HEK293 (cell line): ENCODE measurements around the gene EZH1.
A peak's percentile ranks its signal among the peaks of the same experiment; 100 is the strongest.

Experiments used
- AEBP2 ChIP-seq: fragments of 450-650 bp; formaldehyde crosslinking; IDR thresholded peaks from 2 replicates; pipeline ENCODE4 v1.5.1; 2016; ENCODE audit warnings: missing biosample characterization, missing genetic modification characterization, borderline replicate concordance
- BCL11A ChIP-seq: fragments of 450-650 bp; formaldehyde crosslinking; IDR thresholded peaks from 2 replicates; pipeline ENCODE4 v1.5.1; 2016; ENCODE audit warnings: low read depth, missing biosample characterization, missing genetic modification characterization
- BCL11B ChIP-seq: fragments of 450-650 bp; formaldehyde crosslinking; IDR thresholded peaks from 2 replicates; pipeline ENCODE4 v1.5.1; 2016; ENCODE audit warnings: low read depth, missing biosample characterization, missing genetic modification characterization
- IKZF3 ChIP-seq: fragments of 450-650 bp; IDR thresholded peaks from 2 replicates; pipeline ENCODE4 v1.5.0; 2018; ENCODE audit warnings: missing biosample characterization, mild to moderate bottlenecking, missing genetic modification characterization, moderate library complexity
- KLF16 ChIP-seq: fragments of 450-650 bp; formaldehyde crosslinking; IDR thresholded peaks from 2 replicates; pipeline ENCODE4 v1.5.1; 2017; ENCODE audit warnings: missing biosample characterization, missing genetic modification characterization
- KLF7 ChIP-seq: fragments of 450-650 bp; formaldehyde crosslinking; IDR thresholded peaks from 2 replicates; pipeline ENCODE4 v1.5.1; 2016; ENCODE audit warnings: missing biosample characterization, missing genetic modification characterization, borderline replicate concordance
- KLF9 ChIP-seq: fragments of 450-650 bp; formaldehyde crosslinking; IDR thresholded peaks from 2 replicates; pipeline ENCODE4 v1.5.1; 2016; ENCODE audit warnings: missing biosample characterization, missing genetic modification characterization, low read depth
- OSR2 ChIP-seq: fragments of 450-650 bp; formaldehyde crosslinking; IDR thresholded peaks from 2 replicates; pipeline ENCODE4 v1.5.1; 2016; ENCODE audit warnings: missing biosample characterization, missing genetic modification characterization
- OVOL3 ChIP-seq: fragments of 450-650 bp; formaldehyde crosslinking; IDR thresholded peaks from 2 replicates; pipeline ENCODE4 v1.5.1; 2016; ENCODE audit warnings: missing biosample characterization, missing genetic modification characterization
- YY2 ChIP-seq: fragments of 450-650 bp; formaldehyde crosslinking; IDR thresholded peaks from 2 replicates; pipeline ENCODE4 v1.5.1; 2016; ENCODE audit warnings: missing biosample characterization, missing genetic modification characterization
- ZBTB17 ChIP-seq: fragments of 450-650 bp; formaldehyde crosslinking; IDR thresholded peaks from 2 replicates; pipeline ENCODE4 v1.5.1; 2016; ENCODE audit warnings: missing biosample characterization, missing genetic modification characterization
- ZNF157 ChIP-seq: fragments of 450-650 bp; formaldehyde crosslinking; IDR thresholded peaks from 2 replicates; pipeline ENCODE4 v1.5.1; 2016; ENCODE audit warnings: missing biosample characterization, missing genetic modification characterization
- ZNF202 ChIP-seq: fragments of 450-650 bp; formaldehyde crosslinking; IDR thresholded peaks from 2 replicates; pipeline ENCODE4 v1.5.1; 2016; ENCODE audit warnings: missing biosample characterization, missing genetic modification characterization, borderline replicate concordance
- ZNF248 ChIP-seq: fragments of 450-650 bp; formaldehyde crosslinking; IDR thresholded peaks from 2 replicates; pipeline ENCODE4 v1.5.1; 2017; ENCODE audit warnings: missing biosample characterization, missing genetic modification characterization
- ZNF280D ChIP-seq: fragments of 450-650 bp; formaldehyde crosslinking; IDR thresholded peaks from 2 replicates; pipeline ENCODE4 v1.5.1; 2016; ENCODE audit warnings: missing biosample characterization, missing genetic modification characterization
- ZNF404 ChIP-seq: fragments of 450-650 bp; formaldehyde crosslinking; IDR thresholded peaks from 2 replicates; pipeline ENCODE4 v1.5.1; 2017; ENCODE audit warnings: missing biosample characterization, missing genetic modification characterization
- ZNF521 ChIP-seq: fragments of 450-650 bp; formaldehyde crosslinking; IDR thresholded peaks from 2 replicates; pipeline ENCODE4 v1.5.1; 2017; ENCODE audit warnings: missing biosample characterization, mild to moderate bottlenecking, missing genetic modification characterization
- ZNF544 ChIP-seq: fragments of 450-650 bp; formaldehyde crosslinking; IDR thresholded peaks from 2 replicates; pipeline ENCODE4 v1.5.0; 2017; ENCODE audit warnings: missing biosample characterization, missing genetic modification characterization
- ZNF600 ChIP-seq: fragments of 450-650 bp; formaldehyde crosslinking; IDR thresholded peaks from 2 replicates; pipeline ENCODE4 v1.5.1; 2016; ENCODE audit warnings: missing biosample characterization, missing genetic modification characterization
- ZNF621 ChIP-seq: fragments of 450-650 bp; formaldehyde crosslinking; IDR thresholded peaks from 2 replicates; pipeline ENCODE4 v1.5.1; 2017; ENCODE audit warnings: missing biosample characterization, missing genetic modification characterization
- ZNF639 ChIP-seq: fragments of 450-650 bp; formaldehyde crosslinking; IDR thresholded peaks from 2 replicates; pipeline ENCODE4 v1.5.1; 2016; ENCODE audit warnings: missing biosample characterization, missing genetic modification characterization
- TF ChIP-seq, protein P1 (sequence below): fragments of 450-650 bp; formaldehyde crosslinking; conservative IDR thresholded peaks from 2 replicates; pipeline ENCODE4 v1.5.1; 2016; ENCODE audit warnings: low read depth, missing biosample characterization, missing genetic modification characterization
- TF ChIP-seq, protein P2 (sequence below): fragments of 450-650 bp; IDR thresholded peaks from 2 replicates; pipeline ENCODE4 v1.5.1; 2018; ENCODE audit warnings: missing biosample characterization, mild to moderate bottlenecking, missing genetic modification characterization
- TF ChIP-seq, protein P3 (sequence below): IDR thresholded peaks from 2 replicates; pipeline ENCODE4 v1.6.1; 2011; ENCODE audit warnings: mild to moderate bottlenecking, low read depth, low read length, borderline replicate concordance

Gene EZH1

DNA sequence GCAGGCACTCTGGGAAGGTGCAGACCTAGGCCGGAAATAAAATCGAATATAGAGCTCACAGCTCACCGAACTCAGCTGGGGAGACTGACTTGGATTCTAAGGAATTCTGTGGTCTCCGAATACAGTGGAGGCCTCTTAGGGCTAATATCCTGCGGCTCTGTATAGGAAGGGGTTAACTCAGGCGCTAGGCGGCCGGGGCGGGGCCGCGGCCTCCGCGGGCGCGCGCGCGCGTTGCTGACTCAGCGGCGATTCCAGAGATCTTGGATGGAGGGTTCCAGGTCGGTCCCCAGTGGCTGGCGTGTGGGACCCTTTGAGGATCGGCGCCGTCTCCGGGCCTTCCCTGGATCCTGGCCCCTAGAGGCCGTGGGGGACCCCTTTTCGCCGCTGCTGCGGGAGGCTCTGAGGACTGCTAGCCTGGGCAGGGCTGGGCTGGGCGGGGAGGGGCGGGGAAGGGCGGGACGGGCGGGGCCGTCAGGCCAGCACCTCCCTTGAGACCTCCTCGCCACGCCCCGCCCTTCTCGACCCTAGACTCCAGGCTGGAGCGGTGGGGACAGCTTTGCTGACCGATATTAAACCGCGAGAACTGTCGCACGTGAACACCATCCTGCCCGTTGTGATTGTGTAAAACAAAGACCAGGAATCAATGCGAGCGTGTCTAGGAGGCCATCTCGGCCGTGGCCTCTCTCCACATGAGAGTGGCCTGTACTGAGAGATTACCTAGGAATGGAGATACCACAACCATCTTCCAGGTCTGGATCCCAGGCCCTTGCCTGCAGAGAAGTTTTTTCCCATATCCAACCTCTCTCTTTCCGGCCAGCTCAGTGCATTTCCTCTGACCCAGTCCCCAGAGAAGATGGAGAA lies 66.7 kb downstream of the EZH1 start (continued):
- TF ChIP-seq ZNF248 (tag by site-specific recombination) (no peak), BCL11B (tag by site-specific recombination) (peak; percentile 45; the same call in 1 of the 2 replicates), ZNF600 (tag by site-specific recombination) (peak; percentile 81), KLF9 (tag by site-specific recombination) (peak; percentile 48; the same call in 1 of the 2 replicates), YY2 (tag by site-specific recombination) (no peak), ZNF621 (no peak), ZNF157 (tag by site-specific recombination) (no peak), KLF16 (no peak), ZNF280D (tag by site-specific recombination) (no peak), ZBTB17 (peak; percentile 65; the same call in 1 of the 2 replicates), ZNF639 (0 out of 2 replicates have a peak, but pooled peaks have one; percentile 17), ZNF544 (no peak), AEBP2 (tag by site-specific recombination) (no peak), OVOL3 (tag by site-specific recombination) (0 out of 2 replicates have a peak, but pooled peaks have one; percentile 26), BCL11A (tag by site-specific recombination) (peak; percentile 77; the same call in 1 of the 2 replicates), IKZF3 (peak; percentile 98), ZNF521 (no peak), OSR2 (no peak), ZNF404 (tag by site-specific recombination) (no peak), KLF7 (tag by site-specific recombination) (no peak; the same call in 1 of the 2 replicates), ZNF202 (tag by site-specific recombination) (no peak)
- TF ChIP-seq, protein P1, sequence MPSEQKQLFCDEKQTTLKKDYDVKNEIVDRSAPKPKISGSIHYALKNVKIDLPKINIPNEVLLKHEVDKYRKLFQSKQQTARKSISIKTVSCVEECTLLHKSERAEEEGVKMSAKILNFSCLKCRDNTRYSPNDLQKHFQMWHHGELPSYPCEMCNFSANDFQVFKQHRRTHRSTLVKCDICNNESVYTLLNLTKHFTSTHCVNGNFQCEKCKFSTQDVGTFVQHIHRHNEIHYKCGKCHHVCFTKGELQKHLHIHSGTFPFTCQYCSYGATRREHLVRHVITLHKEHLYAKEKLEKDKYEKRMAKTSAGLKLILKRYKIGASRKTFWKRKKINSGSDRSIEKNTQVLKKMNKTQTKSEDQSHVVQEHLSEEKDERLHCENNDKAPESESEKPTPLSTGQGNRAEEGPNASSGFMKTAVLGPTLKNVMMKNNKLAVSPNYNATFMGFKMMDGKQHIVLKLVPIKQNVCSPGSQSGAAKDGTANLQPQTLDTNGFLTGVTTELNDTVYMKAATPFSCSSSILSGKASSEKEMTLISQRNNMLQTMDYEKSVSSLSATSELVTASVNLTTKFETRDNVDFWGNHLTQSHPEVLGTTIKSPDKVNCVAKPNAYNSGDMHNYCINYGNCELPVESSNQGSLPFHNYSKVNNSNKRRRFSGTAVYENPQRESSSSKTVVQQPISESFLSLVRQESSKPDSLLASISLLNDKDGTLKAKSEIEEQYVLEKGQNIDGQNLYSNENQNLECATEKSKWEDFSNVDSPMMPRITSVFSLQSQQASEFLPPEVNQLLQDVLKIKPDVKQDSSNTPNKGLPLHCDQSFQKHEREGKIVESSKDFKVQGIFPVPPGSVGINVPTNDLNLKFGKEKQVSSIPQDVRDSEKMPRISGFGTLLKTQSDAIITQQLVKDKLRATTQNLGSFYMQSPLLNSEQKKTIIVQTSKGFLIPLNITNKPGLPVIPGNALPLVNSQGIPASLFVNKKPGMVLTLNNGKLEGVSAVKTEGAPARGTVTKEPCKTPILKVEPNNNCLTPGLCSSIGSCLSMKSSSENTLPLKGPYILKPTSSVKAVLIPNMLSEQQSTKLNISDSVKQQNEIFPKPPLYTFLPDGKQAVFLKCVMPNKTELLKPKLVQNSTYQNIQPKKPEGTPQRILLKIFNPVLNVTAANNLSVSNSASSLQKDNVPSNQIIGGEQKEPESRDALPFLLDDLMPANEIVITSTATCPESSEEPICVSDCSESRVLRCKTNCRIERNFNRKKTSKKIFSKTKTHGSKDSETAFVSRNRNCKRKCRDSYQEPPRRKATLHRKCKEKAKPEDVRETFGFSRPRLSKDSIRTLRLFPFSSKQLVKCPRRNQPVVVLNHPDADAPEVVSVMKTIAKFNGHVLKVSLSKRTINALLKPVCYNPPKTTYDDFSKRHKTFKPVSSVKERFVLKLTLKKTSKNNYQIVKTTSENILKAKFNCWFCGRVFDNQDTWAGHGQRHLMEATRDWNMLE (tag by site-specific recombination), result no peak
- TF ChIP-seq, protein P2, sequence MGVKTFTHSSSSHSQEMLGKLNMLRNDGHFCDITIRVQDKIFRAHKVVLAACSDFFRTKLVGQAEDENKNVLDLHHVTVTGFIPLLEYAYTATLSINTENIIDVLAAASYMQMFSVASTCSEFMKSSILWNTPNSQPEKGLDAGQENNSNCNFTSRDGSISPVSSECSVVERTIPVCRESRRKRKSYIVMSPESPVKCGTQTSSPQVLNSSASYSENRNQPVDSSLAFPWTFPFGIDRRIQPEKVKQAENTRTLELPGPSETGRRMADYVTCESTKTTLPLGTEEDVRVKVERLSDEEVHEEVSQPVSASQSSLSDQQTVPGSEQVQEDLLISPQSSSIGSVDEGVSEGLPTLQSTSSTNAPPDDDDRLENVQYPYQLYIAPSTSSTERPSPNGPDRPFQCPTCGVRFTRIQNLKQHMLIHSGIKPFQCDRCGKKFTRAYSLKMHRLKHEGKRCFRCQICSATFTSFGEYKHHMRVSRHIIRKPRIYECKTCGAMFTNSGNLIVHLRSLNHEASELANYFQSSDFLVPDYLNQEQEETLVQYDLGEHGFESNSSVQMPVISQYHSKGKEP (tag by site-specific recombination), result peak; percentile 62
- TF ChIP-seq, protein P3, sequence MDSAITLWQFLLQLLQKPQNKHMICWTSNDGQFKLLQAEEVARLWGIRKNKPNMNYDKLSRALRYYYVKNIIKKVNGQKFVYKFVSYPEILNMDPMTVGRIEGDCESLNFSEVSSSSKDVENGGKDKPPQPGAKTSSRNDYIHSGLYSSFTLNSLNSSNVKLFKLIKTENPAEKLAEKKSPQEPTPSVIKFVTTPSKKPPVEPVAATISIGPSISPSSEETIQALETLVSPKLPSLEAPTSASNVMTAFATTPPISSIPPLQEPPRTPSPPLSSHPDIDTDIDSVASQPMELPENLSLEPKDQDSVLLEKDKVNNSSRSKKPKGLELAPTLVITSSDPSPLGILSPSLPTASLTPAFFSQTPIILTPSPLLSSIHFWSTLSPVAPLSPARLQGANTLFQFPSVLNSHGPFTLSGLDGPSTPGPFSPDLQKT, result no peak
